Tibial nerve (tissue), 4 donors: ENCODE results near the gene RNF144B.

Experiments
- CTCF ChIP-seq, 5 experiments: fragments of 200-600 bp in 3 of 5; fragments of 450-650 bp in 2 of 5; sonication (generic) in 3 of 5; IDR thresholded peaks; one replicate each; pipeline ENCODE4 v1.5.1; 2016 to 2019; ENCODE audit warnings: antibody characterized with exemption in 5 of 5, mild to moderate bottlenecking in 3 of 5, moderate library complexity in 2 of 5
- EP300 ChIP-seq, 2 donors: sonication (generic); formaldehyde crosslinking; IDR thresholded peaks; one replicate each; pipeline ENCODE4 v1.6.1; 2017; ENCODE audit warnings: antibody characterized with exemption in 2 of 2, mild to moderate bottlenecking in 1 of 2
- POLR2A ChIP-seq, 2 donors: fragments of 450-650 bp; IDR thresholded peaks; one replicate each; pipeline ENCODE4 v1.6.1; 2017; ENCODE audit warnings: antibody characterized with exemption in 2 of 2, mild to moderate bottlenecking in 2 of 2, moderate library complexity in 2 of 2

GRCh38 chr6:18359237-18359885, 27.8 kb upstream of the RNF144B start:
- TF ChIP-seq CTCF (IDR thresholded peaks at IDR 0.05) (no peak), POLR2A (IDR thresholded peaks at IDR 0.05) (no peak), EP300 (IDR thresholded peaks at IDR 0.05) (no peak)
